ENCODE results near the gene ZNF217.

ZNF217 gene

GRCh38 chr20:53582574-53583351, 10.9 kb downstream of the ZNF217 start:
- peak overlapping the region; percentile 40 for H3K4me3 ChIP-seq (ENCODE audit: low read depth, low read length)
- DNase-seq (ENCODE audit: low read depth), result no peak
- TF ChIP-seq CTCF (IDR thresholded peaks at IDR 0.05; ENCODE audit: control insufficient read depth, extremely low read depth, insufficient read depth), result no peak

GRCh38 chr20:53582251-53582570, 11.4 kb downstream of the ZNF217 start:
- peak overlapping the region; percentile 40 for H3K4me3 ChIP-seq (ENCODE audit: low read depth, low read length)
- no peak for DNase-seq (ENCODE audit: low read depth)

GRCh38 chr20:53581444-53582250, 12.0 kb downstream of the ZNF217 start:
- DNase-seq (ENCODE audit: low read depth), result no peak
- peak overlapping the region; percentile 40 for H3K4me3 ChIP-seq (ENCODE audit: low read depth, low read length)
- TF ChIP-seq CTCF (IDR thresholded peaks at IDR 0.05; ENCODE audit: control insufficient read depth, extremely low read depth, insufficient read depth), result no peak

More at GRCh38 chr20:53582251-53582570, 11.4 kb downstream of the ZNF217 start:
- no peak for TF ChIP-seq CTCF (IDR thresholded peaks at IDR 0.05; ENCODE audit: control insufficient read depth, extremely low read depth, insufficient read depth)

GRCh38 chr20:53580376-53581111, 13.1 kb downstream of the ZNF217 start:
- TF ChIP-seq CTCF (IDR thresholded peaks at IDR 0.05; ENCODE audit: control insufficient read depth, extremely low read depth, insufficient read depth), result no peak
- H3K4me3 ChIP-seq (ENCODE audit: low read depth, low read length), result peak overlapping the region; percentile 40
- no peak for DNase-seq (ENCODE audit: low read depth)

- peak overlapping the region; percentile 40 for H3K4me3 ChIP-seq (ENCODE audit: low read depth, low read length)
- no peak for TF ChIP-seq CTCF (IDR thresholded peaks at IDR 0.05; ENCODE audit: control insufficient read depth, extremely low read depth, insufficient read depth)
- DNase-seq (ENCODE audit: low read depth), result no peak
Measured at GRCh38 chr20:53579581-53580375, 13.9 kb downstream of the ZNF217 start.

- TF ChIP-seq CTCF (IDR thresholded peaks at IDR 0.05; ENCODE audit: control insufficient read depth, extremely low read depth, insufficient read depth), result no peak
- H3K4me3 ChIP-seq (ENCODE audit: low read depth, low read length), result peak overlapping the region; percentile 40; the same call in 1 of the 2 replicates
- DNase-seq (ENCODE audit: low read depth), result no peak
Measured at GRCh38 chr20:53579266-53579580, 14.4 kb downstream of the ZNF217 start.
